Measurements from ENCODE around the gene NCKAP5. TPM values are rescaled to one million over a fixed set of nuclear protein-coding genes. Genes with fewer than 3 reads are reported as not detected.

The NCKAP5 gene
- total RNA-seq, 1 experiment from 2014 or later, result not detected

GRCh38 chr2:132877923-132878322 lies 690.3 kb downstream of the NCKAP5 start:
- intact Hi-C loops (cut with micrococcal nuclease; ENCODE audit: unreplicated experiment), result no loop called here
- H3K27me3 ChIP-seq (ENCODE audit: insufficient read depth, low read depth), result no peaks in the 10 kb centered on the region
- CTCF ChIA-PET, result no interaction called here
- no peaks in the 10 kb centered on the region for H3K79me2 ChIP-seq (ENCODE audit: low read depth)
- H3K4me1 ChIP-seq (replicated peaks; ENCODE audit: insufficient read depth), result peaks cover 4% of the 10 kb centered on the region; the same call in 1 of the 2 replicates
- no peaks in the 10 kb centered on the region for H4K20me1 ChIP-seq (ENCODE audit: insufficient read depth)
- no peak overlapping the region for H2AFZ ChIP-seq
- no peaks in the 10 kb centered on the region for H3K9me2 ChIP-seq (ENCODE audit: insufficient read depth)
- H3K4me2 ChIP-seq, result no peak overlapping the region
- H3K27ac ChIP-seq, result no peak overlapping the region
- TF ChIP-seq EZH2 (IDR thresholded peaks at IDR 0.05; ENCODE audit: low read depth) (no peak), CTCF (conservative IDR thresholded peaks at IDR 0.05) (no peak)
- no peaks in the 10 kb centered on the region for H3K36me3 ChIP-seq (ENCODE audit: low read depth)
- POLR2A ChIA-PET (ENCODE audit: unreplicated experiment), result no interaction called here
- H3K9me3 ChIP-seq (ENCODE audit: insufficient read depth, low read depth), result no peaks in the 10 kb centered on the region
- no peaks in the 10 kb centered on the region for H3F3A ChIP-seq (ENCODE audit: insufficient read depth, low read depth)
- no TSS peak for BruUV-seq (replicated peaks)
- DNase-seq, result no peak
- no peak overlapping the region for H3K4me3 ChIP-seq

- Histone ChIP-seq H3K27ac (peak overlapping the region; percentile 9; the same call in 1 of the 2 replicates), H3K4me3 (no peak overlapping the region), H3K79me2 (ENCODE audit: low read depth) (no peaks in the 10 kb centered on the region), H3K27me3 (ENCODE audit: insufficient read depth, low read depth) (no peaks in the 10 kb centered on the region), H3K36me3 (ENCODE audit: low read depth) (no peaks in the 10 kb centered on the region), H4K20me1 (ENCODE audit: insufficient read depth) (no peaks in the 10 kb centered on the region), H3K9me2 (ENCODE audit: insufficient read depth) (no peaks in the 10 kb centered on the region), H2AFZ (no peak overlapping the region), H3K9me3 (ENCODE audit: insufficient read depth, low read depth) (no peaks in the 10 kb centered on the region), H3F3A (ENCODE audit: insufficient read depth, low read depth) (no peaks in the 10 kb centered on the region), H3K4me2 (peak overlapping the region; percentile 10; the same call in 1 of the 2 replicates), H3K4me1 (replicated peaks; ENCODE audit: insufficient read depth) (peaks cover 4% of the 10 kb centered on the region; the same call in 1 of the 2 replicates)
- DNase-seq, result peak in 1 of 2 experiments; percentile 40
- ChIA-PET POLR2A (ENCODE audit: unreplicated experiment) (no interaction called here), CTCF (no interaction called here)
- intact Hi-C loops (cut with micrococcal nuclease; ENCODE audit: unreplicated experiment), result no loop called here
- no peak for TF ChIP-seq CTCF (conservative IDR thresholded peaks at IDR 0.05)
- no peak for TF ChIP-seq EZH2 (IDR thresholded peaks at IDR 0.05; ENCODE audit: low read depth)
- no TSS peak for BruUV-seq (replicated peaks)
Measured at GRCh38 chr2:132876745-132877391, 691.4 kb downstream of the NCKAP5 start.

- no peaks in the 10 kb centered on the region for H3K9me3 ChIP-seq (ENCODE audit: insufficient read depth, low read depth)
- H3K4me2 ChIP-seq, result no peak overlapping the region
- TF ChIP-seq EZH2 (IDR thresholded peaks at IDR 0.05; ENCODE audit: low read depth) (no peak), CTCF (conservative IDR thresholded peaks at IDR 0.05) (no peak)
- H3K4me1 ChIP-seq (replicated peaks; ENCODE audit: insufficient read depth), result peaks cover 4% of the 10 kb centered on the region; the same call in 1 of the 2 replicates
- ChIA-PET CTCF (no interaction called here), POLR2A (ENCODE audit: unreplicated experiment) (no interaction called here)
- H3K27me3 ChIP-seq (ENCODE audit: insufficient read depth, low read depth), result no peaks in the 10 kb centered on the region
- H3K27ac ChIP-seq, result no peak overlapping the region
- intact Hi-C loops (cut with micrococcal nuclease; ENCODE audit: unreplicated experiment), result no loop called here
- H4K20me1 ChIP-seq (ENCODE audit: insufficient read depth), result no peaks in the 10 kb centered on the region
- H3F3A ChIP-seq (ENCODE audit: insufficient read depth, low read depth), result no peaks in the 10 kb centered on the region
- no TSS peak for BruUV-seq (replicated peaks)
- H3K4me3 ChIP-seq, result no peak overlapping the region
- no peaks in the 10 kb centered on the region for H3K79me2 ChIP-seq (ENCODE audit: low read depth)
- no peaks in the 10 kb centered on the region for H3K36me3 ChIP-seq (ENCODE audit: low read depth)
- no peaks in the 10 kb centered on the region for H3K9me2 ChIP-seq (ENCODE audit: insufficient read depth)
- no peak overlapping the region for H2AFZ ChIP-seq
- no peak for DNase-seq
Measured at GRCh38 chr2:132875193-132875592, 693.1 kb downstream of the NCKAP5 start.
